Activated CD4-positive, alpha-beta T cell treated with anti-CD3 and anti-CD28 coated beads for 48 hours (primary cell): ENCODE results near the gene EPO.
A peak's percentile ranks its signal among the peaks of the same experiment; 100 is the strongest.
"Not testable (repeated sequence)": the region's sequence is repeated elsewhere in the genome, so short reads cannot be mapped to it uniquely, and the experiment has no call there.

Source experiments
- DNase-seq: peaks from one replicate; pipeline ENCODE4 v3.0.0-alpha.2; 2020

The EPO gene

GRCh38 chr7:100744605-100745004 is 24.3 kb downstream of the EPO start:
- DNase-seq, result no peak

- no peak for DNase-seq
Measured at GRCh38 chr7:100745184-100745583, 24.9 kb downstream of the EPO start.

GRCh38 chr7:100752994-100753393 is 32.7 kb downstream of the EPO start:
- DNase-seq, result peak; percentile 22

DNA sequence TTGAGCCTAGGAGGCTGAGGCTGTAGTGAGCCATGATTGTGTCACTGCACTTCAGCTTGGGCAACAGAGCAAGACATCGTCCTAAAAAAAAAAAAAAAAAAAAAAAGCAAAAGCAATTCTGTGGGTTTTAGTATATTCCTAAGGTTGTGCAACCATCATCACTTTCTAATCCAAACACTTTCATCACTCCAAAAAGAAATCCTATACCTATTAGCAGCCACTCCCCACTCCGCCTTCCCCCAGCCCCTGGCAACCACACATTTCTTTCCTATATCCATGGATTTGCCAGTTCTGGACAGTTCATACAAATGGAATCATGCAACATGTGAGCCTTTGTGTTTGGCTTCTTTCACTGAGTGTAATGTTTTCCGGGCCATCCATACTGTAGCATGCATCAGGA is 33.5 kb downstream of the EPO start:
- DNase-seq, result no peak

DNA sequence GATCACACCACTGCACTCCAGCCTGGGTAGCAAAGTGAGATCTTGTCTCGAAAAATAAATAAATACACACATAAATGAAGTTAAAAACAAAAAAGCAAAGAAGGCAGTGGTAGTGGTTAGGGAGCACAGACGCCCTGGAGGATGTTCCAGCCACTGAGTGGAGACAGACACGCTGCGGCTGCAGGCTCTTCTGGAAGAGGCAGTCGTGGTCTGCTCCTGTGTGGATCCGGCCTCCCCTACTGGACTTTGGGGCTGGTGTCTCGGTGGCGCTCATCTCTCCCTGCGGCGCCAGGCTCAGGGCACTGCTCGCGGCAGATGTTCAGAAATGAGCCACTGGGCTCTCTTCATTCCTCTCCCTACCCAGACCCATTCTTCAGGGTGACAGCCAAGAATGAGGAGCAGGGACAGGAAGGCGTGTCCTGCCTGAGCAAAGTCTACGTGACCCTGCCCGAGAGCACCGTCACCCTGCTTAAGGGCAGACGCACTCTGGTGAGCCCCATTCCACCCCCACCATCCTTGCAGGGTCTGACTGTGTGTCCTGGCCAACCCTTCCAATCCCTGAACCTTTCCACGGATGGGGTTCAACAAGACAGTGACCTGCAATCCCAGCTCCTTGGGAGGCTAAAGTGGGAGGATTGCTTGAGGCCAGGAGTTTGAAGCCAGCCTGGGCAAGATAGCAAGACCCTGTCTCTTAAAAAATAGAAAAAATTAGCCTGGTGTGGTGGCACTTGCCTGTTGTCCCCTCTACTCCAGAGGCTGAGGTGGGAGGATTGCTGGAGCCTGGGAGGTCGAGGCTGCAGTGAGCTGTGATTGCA is 39.3 kb downstream of the EPO start:
- no peak for DNase-seq

DNA sequence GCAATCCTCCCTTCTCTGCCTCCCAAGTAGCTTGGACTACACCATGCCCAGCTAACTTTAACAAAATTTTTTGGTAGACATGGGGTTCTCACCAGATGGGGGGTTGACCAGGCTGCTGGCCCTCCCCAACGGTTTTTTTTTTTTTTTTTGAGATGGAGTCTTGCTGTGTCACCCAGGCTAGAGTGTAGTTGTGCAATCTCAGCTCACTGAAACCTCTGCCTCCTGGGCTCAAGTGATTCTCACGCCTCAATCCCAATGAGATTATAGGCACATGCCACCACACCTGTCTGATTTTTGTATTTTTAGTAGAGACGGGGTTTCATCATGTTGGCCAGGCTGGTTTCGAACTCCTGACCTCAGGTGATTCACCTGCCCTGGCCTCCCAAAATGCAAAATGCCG is 42.6 kb downstream of the EPO start:
- not testable (repeated sequence) for DNase-seq

GRCh38 chr7:100763556-100764140 is 43.4 kb downstream of the EPO start:
- DNase-seq, result no peak

DNA sequence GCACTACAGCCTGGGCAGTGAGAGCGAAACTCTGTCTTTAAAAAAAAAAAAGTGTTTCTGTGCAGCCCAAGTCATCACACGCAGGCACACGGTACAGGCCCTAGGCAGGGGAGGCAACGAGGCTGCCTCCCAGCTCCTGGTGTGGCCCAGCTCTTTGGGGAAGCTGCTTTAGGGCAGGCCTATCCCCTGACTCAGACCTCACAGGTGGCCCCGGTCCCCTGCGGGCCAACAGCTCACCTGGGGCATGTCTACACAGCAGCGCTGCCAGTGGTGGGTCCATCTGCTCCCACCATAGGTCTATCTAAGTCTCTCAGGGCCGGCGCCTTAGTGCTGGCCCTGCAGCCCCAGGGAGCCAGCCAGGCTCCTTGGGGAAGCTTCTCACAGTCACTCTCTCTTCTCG is 44.6 kb downstream of the EPO start:
- no peak for DNase-seq

DNA sequence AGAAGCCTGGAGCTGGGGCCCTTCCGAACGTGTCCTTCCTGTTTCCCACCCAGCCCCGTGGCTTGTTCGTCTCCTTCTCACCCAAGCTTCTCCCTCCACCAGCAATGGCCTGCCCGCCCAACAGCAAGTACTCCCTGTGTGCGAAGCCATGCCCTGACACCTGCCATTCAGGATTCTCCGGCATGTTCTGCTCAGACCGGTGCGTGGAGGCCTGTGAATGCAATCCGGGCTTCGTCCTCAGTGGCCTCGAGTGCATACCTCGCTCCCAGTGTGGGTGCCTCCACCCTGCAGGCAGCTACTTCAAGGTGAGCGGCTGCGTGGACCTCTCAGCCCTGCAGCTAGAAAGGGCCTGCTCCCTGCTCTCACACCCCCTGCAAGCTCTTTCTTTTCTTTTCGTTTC is 45.0 kb downstream of the EPO start:
- no peak for DNase-seq

DNA sequence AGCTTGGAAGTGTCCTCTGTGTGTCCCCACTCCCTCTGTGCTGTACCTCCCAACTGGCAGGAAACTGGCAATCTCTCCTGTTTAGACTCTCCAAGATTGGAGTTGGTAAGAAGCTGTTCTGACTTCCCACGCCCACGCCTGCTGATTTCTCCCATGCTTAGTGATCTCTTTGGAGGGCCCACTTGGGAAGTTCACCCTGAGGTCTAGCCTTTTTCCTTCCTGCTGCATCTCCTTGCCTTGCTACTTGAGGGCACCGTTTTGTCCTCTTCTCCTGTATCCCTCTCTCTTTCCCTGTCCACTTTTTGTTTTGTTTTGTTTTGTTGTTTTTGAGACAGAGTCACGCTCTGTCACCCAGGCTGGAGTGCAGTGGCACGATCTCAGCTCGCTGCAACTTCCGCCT is 48.5 kb downstream of the EPO start:
- DNase-seq, result no peak
